NCI-H1092 treated with DMSO at 0.1 percent for 48 hours (cell line): ENCODE results near the gene SIGMAR1.
A peak's percentile ranks its signal among the peaks of the same experiment; 100 is the strongest.

Experiments used
- DNase-seq: peaks from one replicate; lab custom pipeline; 2025; lab: John Stamatoyannopoulos, UW

The SIGMAR1 gene

GRCh38 chr9:34637356-34638137 is at the start of gene SIGMAR1:
TSS of gene SIGMAR1 (minus strand) at chr9:34637787. CDS start at chr9:34637697, 90 bp downstream.
- peak; percentile 96 for DNase-seq

GRCh38 chr9:34686732-34687131 is 49.1 kb upstream of the SIGMAR1 start:
- no peak for DNase-seq

DNA sequence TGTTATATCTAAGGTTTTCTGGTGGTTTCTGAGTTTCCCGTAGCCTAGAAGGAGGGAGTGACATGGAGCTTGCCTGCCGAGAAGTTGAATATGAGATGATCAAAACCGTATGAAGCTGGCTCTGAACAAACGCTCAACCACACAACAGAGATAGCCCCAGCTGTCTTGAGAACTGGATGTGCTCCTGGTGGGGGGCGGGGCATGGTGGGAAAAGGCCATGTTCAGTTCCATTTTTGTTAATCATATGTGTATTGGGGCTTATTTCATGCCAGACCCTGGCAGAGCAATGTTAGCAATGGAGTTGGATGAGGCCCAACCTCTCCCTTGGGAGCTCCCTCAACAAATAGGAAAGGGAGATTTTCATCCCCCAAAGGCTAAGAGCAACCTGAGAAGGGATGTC is 48.6 kb upstream of the SIGMAR1 start:
- no peak for DNase-seq

DNA sequence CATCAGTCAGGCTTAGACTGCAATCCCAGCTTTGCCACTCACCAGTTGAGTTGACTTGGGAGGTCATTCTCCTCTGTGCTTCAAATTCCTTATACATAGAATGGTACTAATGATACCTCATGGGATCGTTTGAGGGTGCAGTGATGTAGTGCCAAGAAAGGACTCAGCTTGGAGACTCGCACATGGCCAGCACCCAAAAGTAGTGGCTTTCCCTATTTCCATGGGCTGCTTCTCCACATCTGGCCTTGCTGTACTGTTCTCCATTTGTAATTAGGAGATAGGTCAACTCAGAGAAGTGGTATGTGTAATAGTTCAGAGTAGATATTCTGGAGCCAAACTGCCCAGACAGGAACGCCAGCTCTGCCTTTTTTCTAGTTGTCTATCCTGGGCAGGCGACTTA is 48.0 kb upstream of the SIGMAR1 start:
- DNase-seq: no peak

- DNase-seq: no peak
Measured at GRCh38 chr9:34684816-34685215, 47.2 kb upstream of the SIGMAR1 start.

- no peak for DNase-seq
Measured at GRCh38 chr9:34684145-34684544, 46.6 kb upstream of the SIGMAR1 start.

- DNase-seq: no peak
Measured at GRCh38 chr9:34675869-34676268, 38.3 kb upstream of the SIGMAR1 start.

DNA sequence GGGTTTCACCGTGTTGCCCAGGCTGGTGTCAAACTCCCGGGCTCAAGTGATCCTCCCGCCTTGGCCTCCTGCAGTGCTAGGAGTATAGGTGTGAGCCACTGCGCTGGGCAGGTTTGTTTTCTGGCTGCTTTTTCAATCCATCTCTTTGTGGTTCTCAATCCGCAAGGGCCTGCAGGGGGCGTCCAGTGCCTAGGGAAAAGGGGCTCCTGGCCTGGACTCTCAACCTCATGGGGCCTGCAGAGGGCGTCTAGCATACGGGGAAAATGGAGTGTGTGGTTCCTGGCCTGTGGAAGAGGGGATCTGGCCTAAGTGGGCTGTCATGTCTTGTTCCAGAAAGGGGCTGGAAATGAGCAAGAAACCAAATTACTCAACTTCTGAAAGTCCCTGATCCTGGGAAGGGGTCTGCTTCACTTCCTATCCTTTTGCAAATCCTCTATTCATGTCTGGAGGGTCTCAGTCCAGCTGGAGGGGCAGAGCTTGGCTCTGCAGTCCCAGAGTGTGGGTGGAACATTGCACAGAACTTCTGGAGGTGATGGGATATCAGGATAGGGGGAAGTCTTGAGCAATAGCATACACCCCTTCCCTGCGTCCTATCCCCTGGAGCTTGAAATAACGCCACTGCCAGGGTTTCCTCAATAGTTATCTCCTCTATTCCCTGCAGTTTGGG is 37.6 kb upstream of the SIGMAR1 start:
- peak; percentile 92 for DNase-seq

GRCh38 chr9:34674440-34674839 is 36.9 kb upstream of the SIGMAR1 start:
- no peak for DNase-seq

DNA sequence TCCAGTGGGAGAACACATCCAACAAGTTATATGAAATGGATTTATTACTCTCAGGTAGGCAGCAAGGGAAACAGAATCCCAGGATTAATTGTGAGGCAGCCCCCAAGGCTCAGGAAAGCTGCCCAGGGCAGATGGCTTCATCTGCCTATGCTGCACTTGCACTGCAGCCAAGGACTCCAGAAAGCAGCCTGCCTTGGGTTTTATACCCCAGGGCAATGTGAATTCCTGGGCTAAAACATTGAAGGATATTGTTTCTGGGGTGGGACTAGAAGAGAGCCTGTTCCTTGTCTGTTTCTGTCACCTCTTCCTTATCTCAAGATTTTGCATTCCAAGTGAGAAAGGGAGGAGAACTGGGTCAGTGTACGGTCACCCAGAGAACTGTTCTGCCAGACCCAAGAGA is 33.7 kb upstream of the SIGMAR1 start:
- DNase-seq: no peak

GRCh38 chr9:34669809-34670562 is 32.4 kb upstream of the SIGMAR1 start:
- DNase-seq: no peak

DNA sequence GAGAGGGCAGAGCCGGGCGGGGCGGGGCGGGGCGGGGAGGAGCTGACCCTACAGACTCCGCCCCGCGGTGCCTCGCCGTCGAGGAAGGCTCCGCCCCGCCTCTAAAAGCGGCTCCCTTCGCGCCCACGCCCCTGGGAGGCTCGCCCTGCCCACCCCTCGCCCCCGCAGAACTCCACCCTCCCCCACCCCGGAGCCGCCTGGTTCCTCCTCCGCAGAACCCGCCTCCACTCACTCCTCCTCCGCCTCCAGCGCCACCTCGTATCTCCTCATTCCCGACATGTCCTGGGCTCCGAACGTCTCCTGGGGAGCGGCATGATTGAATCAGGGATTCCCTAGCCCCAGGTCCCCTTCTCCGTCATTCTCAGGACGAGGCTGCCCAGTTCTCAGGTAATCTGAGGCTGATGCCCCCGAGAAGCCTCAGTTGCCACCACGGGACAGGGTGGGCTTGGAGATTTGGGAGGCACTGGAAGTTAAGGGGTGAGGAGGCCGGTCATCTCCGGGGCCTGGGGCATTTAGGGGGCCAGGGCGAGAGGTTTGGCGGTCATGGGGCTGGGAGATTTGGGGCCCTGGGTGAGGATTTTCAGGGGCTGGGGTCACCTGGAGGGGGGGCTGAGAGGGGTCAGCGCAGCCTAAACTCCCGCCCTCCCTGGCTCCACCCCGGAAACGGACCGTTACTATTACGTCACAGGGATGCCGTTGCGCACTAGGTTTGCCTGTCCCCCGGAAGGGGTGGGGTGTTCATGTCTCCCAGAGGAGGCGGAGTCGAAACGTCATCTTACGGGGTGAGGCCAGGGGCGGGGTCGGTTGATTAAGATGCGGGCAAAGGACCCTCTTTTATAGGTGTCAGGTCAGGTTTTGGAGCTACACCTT is 28.0 kb upstream of the SIGMAR1 start:
- peak; percentile 96 for DNase-seq

DNA sequence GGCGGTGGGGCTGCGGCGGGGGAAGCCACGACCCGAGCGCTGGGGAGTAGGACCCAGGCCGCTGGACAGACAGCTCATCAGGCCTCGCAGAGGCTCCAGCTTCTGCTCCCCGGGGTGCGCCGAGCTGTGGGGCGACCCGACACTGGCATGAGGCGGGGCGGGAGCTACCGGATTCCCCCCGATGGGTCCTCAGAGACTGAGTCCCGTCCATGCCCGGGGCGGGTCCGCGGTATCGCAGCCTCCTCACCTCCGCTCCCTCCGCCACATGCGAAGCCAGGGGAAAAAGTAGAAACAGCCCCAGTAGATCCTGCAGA is 27.4 kb upstream of the SIGMAR1 start:
- no peak for DNase-seq

- DNase-seq: peak; percentile 16
Measured at GRCh38 chr9:34664281-34665066, 26.9 kb upstream of the SIGMAR1 start.

- DNase-seq: no peak
Measured at GRCh38 chr9:34663303-34663605, 25.7 kb upstream of the SIGMAR1 start.

GRCh38 chr9:34662526-34663302 is 25.1 kb upstream of the SIGMAR1 start, which contains the start of gene CCL27:
TSS of gene CCL27 (minus strand) at chr9:34662657. CDS start at chr9:34662633, 24 bp downstream.
- DNase-seq: no peak

DNA sequence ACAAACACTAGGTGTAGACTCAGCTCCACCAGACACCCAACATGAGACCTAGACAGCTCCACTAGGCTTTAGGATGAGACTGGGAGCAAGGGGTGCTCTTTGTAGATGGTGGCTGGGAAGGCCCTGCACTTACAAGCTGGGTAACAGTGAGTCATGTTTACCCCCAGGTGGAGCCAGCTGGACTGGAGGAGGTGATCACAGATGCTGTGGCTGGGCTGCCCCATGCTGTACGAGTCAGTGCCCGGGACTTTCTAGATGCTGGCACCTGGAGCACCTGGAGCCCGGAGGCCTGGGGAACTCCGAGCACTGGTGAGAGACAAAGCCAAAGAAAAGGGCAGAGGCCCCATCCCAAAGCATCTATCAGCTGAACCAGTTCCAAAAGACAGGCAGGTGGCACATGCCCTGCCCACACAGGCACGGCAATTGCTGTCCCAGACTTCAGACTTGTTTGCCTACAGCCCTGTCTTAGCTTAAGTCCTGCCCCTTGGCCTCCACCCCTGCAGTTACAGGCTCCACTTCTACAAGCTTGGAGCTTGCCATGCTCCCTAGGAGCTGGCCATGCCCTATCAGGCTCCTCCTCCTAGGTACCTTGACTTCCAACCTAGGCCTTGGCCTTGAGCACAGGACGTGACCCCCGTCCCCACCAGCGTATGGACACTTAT is 22.1 kb upstream of the SIGMAR1 start:
- no peak for DNase-seq

- no peak for DNase-seq
Measured at GRCh38 chr9:34658461-34658860, 20.9 kb upstream of the SIGMAR1 start.

DNA sequence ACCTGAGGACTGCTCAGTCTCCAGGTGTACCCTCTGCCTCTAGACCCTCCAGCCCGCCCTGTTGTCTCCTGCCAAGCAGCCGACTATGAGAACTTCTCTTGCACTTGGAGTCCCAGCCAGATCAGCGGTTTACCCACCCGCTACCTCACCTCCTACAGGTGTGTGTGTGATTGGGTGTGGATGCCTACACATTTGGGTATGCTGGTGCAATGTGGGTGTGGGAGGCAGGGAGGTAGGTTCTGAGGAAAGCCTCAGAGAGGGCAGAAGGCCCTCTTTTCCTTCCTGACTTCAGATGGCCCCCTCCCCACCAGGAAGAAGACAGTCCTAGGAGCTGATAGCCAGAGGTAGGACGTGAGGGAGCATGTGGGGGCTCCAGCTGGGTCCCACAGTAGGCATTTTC is 19.4 kb upstream of the SIGMAR1 start:
- DNase-seq: no peak

GRCh38 chr9:34655394-34655793 is 17.8 kb upstream of the SIGMAR1 start:
- no peak for DNase-seq
